ENCODE results near the gene ABCA10.

- TF ChIP-seq CTCF (IDR thresholded peaks at IDR 0.05) = no peak
- TF ChIP-seq POLR2A (IDR thresholded peaks at IDR 0.05) = no peak
Observed at GRCh38 chr17:69143683-69144231, 84.9 kb downstream of the ABCA10 start.

Measured in right lobe of liver (tissue), 4 donors.